Neuron (in vitro differentiated cells): ENCODE data around the gene IGSF21.

Source experiments
- H2AFZ ChIP-seq: one replicate; pipeline ENCODE4 v1.6.1; 2013; ENCODE audit warnings: low read depth, mild to moderate bottlenecking, inconsistent platforms, low read length, moderate library complexity
- H3K27me3 ChIP-seq: one replicate; pipeline ENCODE4 v1.6.1; 2013; ENCODE audit warnings: low read length; ENCODE audit not compliant: insufficient read depth
- H3K36me3 ChIP-seq: one replicate; pipeline ENCODE4 v1.6.1; 2013; ENCODE audit warnings: low read length; ENCODE audit not compliant: insufficient read depth
- H3K4me1 ChIP-seq: one replicate; pipeline ENCODE4 v1.6.1; 2013; ENCODE audit warnings: low read length; ENCODE audit not compliant: insufficient read depth
- H3K4me3 ChIP-seq: 2 replicates; pipeline ENCODE4 v1.5.1; 2013; ENCODE audit warnings: mild to moderate bottlenecking, low read length, moderate library complexity
- H3K9me3 ChIP-seq: one replicate; pipeline ENCODE4 v1.6.1; 2013; ENCODE audit warnings: low read length

Gene IGSF21

GRCh38 chr1:18166929-18167328, 59.3 kb downstream of the IGSF21 start:
- H2AFZ ChIP-seq, result no peak overlapping the region
- H3K9me3 ChIP-seq, result no peaks in the 10 kb centered on the region
- H3K36me3 ChIP-seq, result no peaks in the 10 kb centered on the region
- no peaks in the 10 kb centered on the region for H3K4me1 ChIP-seq
- H3K27me3 ChIP-seq, result peaks cover 7% of the 10 kb centered on the region
- H3K4me3 ChIP-seq, result no peak overlapping the region

- Histone ChIP-seq H3K9me3 (no peaks in the 10 kb centered on the region), H3K4me1 (no peaks in the 10 kb centered on the region), H3K27me3 (peaks cover 3% of the 10 kb centered on the region), H3K4me3 (no peak overlapping the region), H3K36me3 (no peaks in the 10 kb centered on the region), H2AFZ (no peak overlapping the region)
These were observed 62.8 kb downstream of the IGSF21 start for GRCh38 chr1:18170444-18170843.

- H3K4me1 ChIP-seq, result no peaks in the 10 kb centered on the region
These were observed 66.4 kb downstream of the IGSF21 start for GRCh38 chr1:18174037-18174436.

GRCh38 chr1:18175051-18175450, 67.5 kb downstream of the IGSF21 start:
- Histone ChIP-seq H3K9me3 (no peaks in the 10 kb centered on the region), H2AFZ (no peak overlapping the region), H3K4me1 (no peaks in the 10 kb centered on the region), H3K4me3 (no peak overlapping the region), H3K36me3 (no peaks in the 10 kb centered on the region), H3K27me3 (peaks cover 4% of the 10 kb centered on the region)

More at GRCh38 chr1:18174037-18174436, 66.4 kb downstream of the IGSF21 start:
- no peaks in the 10 kb centered on the region for H3K36me3 ChIP-seq
- H3K27me3 ChIP-seq, result peaks cover 4% of the 10 kb centered on the region
- H3K4me3 ChIP-seq, result no peak overlapping the region
- no peak overlapping the region for H2AFZ ChIP-seq
- H3K9me3 ChIP-seq, result no peaks in the 10 kb centered on the region

GRCh38 chr1:18175530-18176377, 68.2 kb downstream of the IGSF21 start:
- H3K27me3 ChIP-seq, result peaks cover 4% of the 10 kb centered on the region
- H3K36me3 ChIP-seq, result no peaks in the 10 kb centered on the region
- no peak overlapping the region for H3K4me3 ChIP-seq
- no peaks in the 10 kb centered on the region for H3K4me1 ChIP-seq
- H3K9me3 ChIP-seq, result no peaks in the 10 kb centered on the region
- no peak overlapping the region for H2AFZ ChIP-seq

GRCh38 chr1:18176619-18177018, 69.0 kb downstream of the IGSF21 start:
- peaks cover 4% of the 10 kb centered on the region for H3K27me3 ChIP-seq
- H2AFZ ChIP-seq, result no peak overlapping the region
- no peaks in the 10 kb centered on the region for H3K9me3 ChIP-seq
- no peak overlapping the region for H3K4me3 ChIP-seq
- H3K36me3 ChIP-seq, result no peaks in the 10 kb centered on the region
- no peaks in the 10 kb centered on the region for H3K4me1 ChIP-seq

- Histone ChIP-seq H3K27me3 (peaks cover 4% of the 10 kb centered on the region), H2AFZ (no peak overlapping the region), H3K36me3 (no peaks in the 10 kb centered on the region), H3K9me3 (no peaks in the 10 kb centered on the region), H3K4me3 (no peak overlapping the region), H3K4me1 (no peaks in the 10 kb centered on the region)
These were observed 70.5 kb downstream of the IGSF21 start for GRCh38 chr1:18178111-18178510.

- H3K36me3 ChIP-seq, result no peaks in the 10 kb centered on the region
- H3K4me3 ChIP-seq, result no peak overlapping the region
- no peaks in the 10 kb centered on the region for H3K4me1 ChIP-seq
- H3K9me3 ChIP-seq, result no peaks in the 10 kb centered on the region
- H2AFZ ChIP-seq, result no peak overlapping the region
- peaks cover 4% of the 10 kb centered on the region for H3K27me3 ChIP-seq
These were observed 71.4 kb downstream of the IGSF21 start for GRCh38 chr1:18179009-18179408.

GRCh38 chr1:18182398-18183160, 75.0 kb downstream of the IGSF21 start:
- Histone ChIP-seq H3K4me3 (no peak overlapping the region), H3K9me3 (no peaks in the 10 kb centered on the region), H3K4me1 (no peaks in the 10 kb centered on the region), H3K36me3 (no peaks in the 10 kb centered on the region), H2AFZ (no peak overlapping the region), H3K27me3 (peaks cover under 1% of the 10 kb centered on the region)

- Histone ChIP-seq H3K9me3 (no peaks in the 10 kb centered on the region), H3K36me3 (no peaks in the 10 kb centered on the region), H3K27me3 (no peaks in the 10 kb centered on the region), H3K4me3 (no peak overlapping the region), H2AFZ (no peak overlapping the region), H3K4me1 (no peaks in the 10 kb centered on the region)
These were observed 75.9 kb downstream of the IGSF21 start for GRCh38 chr1:18183533-18183932.

- Histone ChIP-seq H3K27me3 (no peaks in the 10 kb centered on the region), H3K4me3 (no peak overlapping the region), H3K9me3 (no peaks in the 10 kb centered on the region), H3K4me1 (no peaks in the 10 kb centered on the region), H3K36me3 (no peaks in the 10 kb centered on the region), H2AFZ (no peak overlapping the region)
These were observed 79.5 kb downstream of the IGSF21 start for GRCh38 chr1:18187054-18187453.

- Histone ChIP-seq H3K4me3 (no peak overlapping the region), H2AFZ (no peak overlapping the region), H3K4me1 (no peaks in the 10 kb centered on the region), H3K27me3 (peaks cover 3% of the 10 kb centered on the region), H3K36me3 (no peaks in the 10 kb centered on the region), H3K9me3 (no peaks in the 10 kb centered on the region)
These were observed 81.4 kb downstream of the IGSF21 start for GRCh38 chr1:18188820-18189517.

- Histone ChIP-seq H2AFZ (no peak overlapping the region), H3K27me3 (peaks cover 8% of the 10 kb centered on the region), H3K4me3 (no peak overlapping the region), H3K36me3 (no peaks in the 10 kb centered on the region), H3K4me1 (no peaks in the 10 kb centered on the region), H3K9me3 (no peaks in the 10 kb centered on the region)
These were observed 83.0 kb downstream of the IGSF21 start for GRCh38 chr1:18190598-18190997.
